Urinary bladder (tissue), 4 donors: ENCODE measurements around the gene SEPSECS. TPM values are rescaled to one million over a fixed set of nuclear protein-coding genes. Genes with fewer than 3 reads are reported as not detected.

Source experiments
- DNase-seq: peaks from one replicate; pipeline ENCODE4 v3.0.0-alpha.2; 2015; ENCODE audit errors: extremely low spot score
- H3K27ac ChIP-seq: one replicate; pipeline ENCODE4 v1.5.1; 2013; ENCODE audit warnings: low read depth, mild to moderate bottlenecking, moderate library complexity
- H3K36me3 ChIP-seq: one replicate; pipeline ENCODE4 v1.6.1; 2013; ENCODE audit warnings: mild to moderate bottlenecking, moderate library complexity; ENCODE audit not compliant: insufficient read depth
- H3K4me1 ChIP-seq: one replicate; pipeline ENCODE4 v1.6.1; 2013; ENCODE audit warnings: mild to moderate bottlenecking, moderate library complexity; ENCODE audit not compliant: insufficient read depth
- H3K4me3 ChIP-seq: one replicate; pipeline ENCODE4 v1.5.1; 2013; ENCODE audit warnings: low read depth, low read length
- WGBS: extraction: QIAGEN DNeasy Blood & Tissue Kit; methylation state at CpG from one replicate; pipeline ENCODE4 v1.1.7; 2013; 5-methylcytosine and 5-hydroxymethylcytosine counted together
- polyA plus RNA-seq: library from polyadenylated mRNA; stranded (reverse); fragments of 200-250 nt; gene quantifications from one replicate; pipeline ENCODE4 v1.2.3, GENCODE V29; 2013
- total RNA-seq: library from RNA; depleted of rRNA; stranded (reverse); fragments of >200 nt; gene quantifications from one replicate; pipeline ENCODE4 v1.2.3, GENCODE V29; 2014
- donor health status: healthy with polysubstance abuse.
- donor health status: healthy.

Gene SEPSECS
- total and polyA plus RNA-seq, 2 donors, result 3.6 to 20.1 TPM

- 89% methylated on average over 11 of the region's 11 CpGs for WGBS
- H3K27ac ChIP-seq, result no peak overlapping the region
- H3K36me3 ChIP-seq, result no peaks in the 10 kb centered on the region
- no peaks in the 10 kb centered on the region for H3K4me1 ChIP-seq
- DNase-seq, result no peak
- H3K4me3 ChIP-seq, result no peak overlapping the region
Measured at GRCh38 chr4:25075129-25075528, 85.1 kb downstream of the SEPSECS start.

GRCh38 chr4:25070545-25070944 lies 89.7 kb downstream of the SEPSECS start:
- Histone ChIP-seq H3K4me3 (no peak overlapping the region), H3K36me3 (no peaks in the 10 kb centered on the region), H3K4me1 (no peaks in the 10 kb centered on the region), H3K27ac (no peak overlapping the region)
- no peak for DNase-seq
- 81% methylated on average over 3 of the region's 3 CpGs for WGBS

Other genes starting within 250 kb of the SEPSECS start
- 17.4 TPM for gene CCDC149, start 247.4 kb downstream of the SEPSECS start, total RNA-seq
- gene CCDC149, start 247.4 kb downstream of the SEPSECS start, polyA plus RNA-seq, result 10.1 TPM
- gene LGI2, start 129.5 kb downstream of the SEPSECS start, total RNA-seq, result 4.8 TPM
- 0.79 TPM for gene LGI2, start 129.5 kb downstream of the SEPSECS start, polyA plus RNA-seq
- gene PI4K2B, start 73.6 kb upstream of the SEPSECS start, total RNA-seq, result 29.0 TPM
- gene PI4K2B, start 73.6 kb upstream of the SEPSECS start, polyA plus RNA-seq, result 8.3 TPM
- 29.7 TPM for gene ZCCHC4, start 152.3 kb upstream of the SEPSECS start, total RNA-seq
- gene ZCCHC4, start 152.3 kb upstream of the SEPSECS start, polyA plus RNA-seq, result 6.5 TPM
- 70.8 TPM for gene ANAPC4, start 216.8 kb upstream of the SEPSECS start, total RNA-seq
- gene ANAPC4, start 216.8 kb upstream of the SEPSECS start, polyA plus RNA-seq, result 20.9 TPM